H1 (cell line): ENCODE results near the gene OXCT2. TPM values are rescaled to one million over a fixed set of nuclear protein-coding genes. Genes with fewer than 3 reads are reported as not detected.
"Not testable (repeated sequence)": the region's sequence is repeated elsewhere in the genome, so short reads cannot be mapped to it uniquely, and the experiment has no call there.

Experiments used
- CTCF ChIA-PET: fragments of 300-600 bp; sonication (Branson Sonifier 250); formaldehyde crosslinking; loops from one replicate; lab custom pipeline; 2021; ENCODE audit not compliant: partially characterized antibody; lab: Charles Lee
- POLR2A ChIA-PET: fragments of 300-600 bp; sonication (Branson Sonifier 250); formaldehyde crosslinking; loops from one replicate; lab custom pipeline; 2021; ENCODE audit warnings: inconsistent platforms; ENCODE audit not compliant: partially characterized antibody; lab: Charles Lee
- DNase-seq, 2 experiments: peaks; one replicate each; pipeline versions ENCODE4 v3.0.0 to v3.0.0-alpha.2; 2010 to 2022; ENCODE audit warnings: low spot score in 2 of 2, low read depth in 1 of 2, mixed read lengths in 1 of 2
- FAIRE-seq: peaks from 2 replicates; lab custom pipeline; 2011; peaks lifted over from hg19 to GRCh38; lab: Jason Lieb, UNC
- H2AFZ ChIP-seq: 2 replicates; pipeline ENCODE4 v1.8.1; 2012; ENCODE audit warnings: low read length, inconsistent platforms
- H2AK5ac ChIP-seq: 2 replicates; pipeline ENCODE4 v1.6.1; 2013; ENCODE audit warnings: low read depth, low read length
- H2BK120ac ChIP-seq: replicated peaks from 2 replicates; pipeline ENCODE3; 2013; ENCODE audit warnings: low read depth, low read length, inconsistent platforms
- H2BK12ac ChIP-seq: 2 replicates; pipeline ENCODE4 v1.6.1; 2013; ENCODE audit warnings: low read depth, low read length
- H2BK15ac ChIP-seq: 2 replicates; pipeline ENCODE4 v1.6.1; 2013; ENCODE audit warnings: low read length
- H2BK20ac ChIP-seq: 2 replicates; pipeline ENCODE4 v1.6.1; 2013; ENCODE audit warnings: low read length
- H2BK5ac ChIP-seq: 2 replicates; pipeline ENCODE4 v1.6.1; 2013; ENCODE audit warnings: low read depth, low read length
- H3K14ac ChIP-seq: 2 replicates; pipeline ENCODE4 v1.6.1; 2013; ENCODE audit warnings: inconsistent platforms; ENCODE audit not compliant: insufficient read length
- H3K18ac ChIP-seq: 2 replicates; pipeline ENCODE4 v1.6.1; 2013; ENCODE audit warnings: low read length; ENCODE audit errors: extremely low read depth
- H3K23ac ChIP-seq: 2 replicates; pipeline ENCODE4 v1.6.1; 2013; ENCODE audit warnings: inconsistent platforms; ENCODE audit not compliant: insufficient read length
- H3K23me2 ChIP-seq: 2 replicates; pipeline ENCODE4 v1.6.1; 2013; ENCODE audit warnings: low read depth, low read length
- H3K27ac ChIP-seq: 2 replicates; pipeline ENCODE4 v1.6.1; 2011; ENCODE audit warnings: low read depth, low read length, inconsistent platforms
- H3K27me3 ChIP-seq, 4 experiments: replicated peaks in 1 of 4; 1 replicate in 1 of 4; 2 replicates in 3 of 4; pipeline versions ENCODE4 v1.6.1 to v1.8.1; 2011 to 2013; ENCODE audit warnings: low read length in 3 of 4, mild to moderate bottlenecking in 3 of 4, inconsistent platforms in 2 of 4, mixed read lengths in 2 of 4, moderate library complexity in 1 of 4; ENCODE audit not compliant: control insufficient read depth in 3 of 4, insufficient read depth in 3 of 4; ENCODE audit errors: extremely low read depth in 1 of 4
- H3K36me3 ChIP-seq, 4 experiments: 2 replicates each; pipeline versions ENCODE4 v1.6.1 to v1.8.1; 2011 to 2013; ENCODE audit warnings: mild to moderate bottlenecking in 4 of 4, low read length in 3 of 4, moderate library complexity in 2 of 4, control low read depth in 1 of 4, inconsistent platforms in 1 of 4; ENCODE audit not compliant: insufficient read depth in 4 of 4, control insufficient read depth in 2 of 4
- H3K4ac ChIP-seq: replicated peaks from 2 replicates; pipeline ENCODE3; 2013; ENCODE audit warnings: low read length, low read depth, mixed read lengths, inconsistent platforms; ENCODE audit not compliant: insufficient read length
- H3K4me1 ChIP-seq, 4 experiments: replicated peaks in 1 of 4; 1 replicate in 1 of 4; 2 replicates in 3 of 4; pipeline versions ENCODE4 v1.6.1 to v1.8.1; 2011 to 2013; ENCODE audit warnings: low read length in 3 of 4, inconsistent platforms in 2 of 4, mixed read lengths in 1 of 4; ENCODE audit not compliant: insufficient read depth in 4 of 4, control insufficient read depth in 3 of 4
- H3K4me2 ChIP-seq, 2 experiments: 2 replicates each; pipeline versions ENCODE4 v1.6.1 to v1.8.1; 2011 to 2013; ENCODE audit warnings: low read depth in 2 of 2, low read length in 2 of 2, control low read depth in 1 of 2, inconsistent platforms in 1 of 2, mild to moderate bottlenecking in 1 of 2; ENCODE audit not compliant: insufficient read depth in 1 of 2
- H3K4me3 ChIP-seq, 4 experiments: fragments of 200-600, 300-600 bp in 1 of 4; sonication (generic), shearing (Covaris generic), sonication (Bioruptor Twin) in 1 of 4; 2 replicates each; pipeline versions ENCODE4 v1.5.1 to v1.8.1; 2011 to 2016; ENCODE audit warnings: low read length in 4 of 4, low read depth in 3 of 4, control low read depth in 2 of 4, inconsistent platforms in 2 of 4, mild to moderate bottlenecking in 2 of 4, mixed read lengths in 1 of 4, moderate library complexity in 1 of 4; ENCODE audit not compliant: insufficient read depth in 2 of 4; ENCODE audit errors: extremely low read depth in 1 of 4
- H3K56ac ChIP-seq: replicated peaks from 2 replicates; pipeline ENCODE3; 2013; ENCODE audit warnings: low read depth, mild to moderate bottlenecking, mixed read lengths, low read length, inconsistent platforms; ENCODE audit not compliant: insufficient read length
- H3K79me1 ChIP-seq: 2 replicates; pipeline ENCODE4 v1.6.1; 2013; ENCODE audit warnings: low read depth, low read length, control low read depth
- H3K79me2 ChIP-seq, 2 experiments: 2 replicates each; pipeline versions ENCODE4 v1.6.1 to v1.8.1; 2012 to 2013; ENCODE audit warnings: low read length in 2 of 2, mild to moderate bottlenecking in 2 of 2, inconsistent platforms in 1 of 2; ENCODE audit not compliant: insufficient read depth in 2 of 2, control insufficient read depth in 1 of 2
- H3K9ac ChIP-seq, 4 experiments: replicated peaks in 1 of 4; 1 replicate in 1 of 4; 2 replicates in 3 of 4; pipeline versions ENCODE4 v1.6.1 to v1.8.1; 2011 to 2013; ENCODE audit warnings: low read depth in 3 of 4, low read length in 3 of 4, control low read depth in 2 of 4, mild to moderate bottlenecking in 2 of 4, moderate library complexity in 2 of 4, inconsistent platforms in 1 of 4; ENCODE audit errors: extremely low read depth in 1 of 4
- H3K9me3 ChIP-seq, 2 experiments: 2 replicates each; pipeline versions ENCODE4 v1.6.1 to v1.8.1; 2012 to 2013; ENCODE audit warnings: mild to moderate bottlenecking in 2 of 2, moderate library complexity in 2 of 2, control low read depth in 1 of 2, inconsistent platforms in 1 of 2, low read depth in 1 of 2, low read length in 1 of 2, mixed read lengths in 1 of 2; ENCODE audit not compliant: insufficient read depth in 2 of 2
- H4K20me1 ChIP-seq, 2 experiments: replicated peaks in 1 of 2; 2 replicates each; pipeline versions ENCODE3 to v1.8.1; 2011 to 2013; ENCODE audit warnings: inconsistent platforms in 2 of 2, low read length in 2 of 2, mild to moderate bottlenecking in 1 of 2; ENCODE audit not compliant: insufficient read depth in 2 of 2, control insufficient read depth in 1 of 2
- H4K5ac ChIP-seq: 2 replicates; pipeline ENCODE4 v1.6.1; 2013; ENCODE audit warnings: low read length, low read depth, mixed read lengths, inconsistent platforms; ENCODE audit not compliant: insufficient read length
- H4K8ac ChIP-seq: 2 replicates; pipeline ENCODE4 v1.8.0; 2013; ENCODE audit warnings: mild to moderate bottlenecking, moderate library complexity, low read length, inconsistent platforms; ENCODE audit not compliant: insufficient read depth; ENCODE audit errors: extremely low read depth
- H4K91ac ChIP-seq: replicated peaks from 2 replicates; pipeline ENCODE3; 2013; ENCODE audit warnings: low read length, mixed read lengths, inconsistent platforms; ENCODE audit not compliant: insufficient read length
- WGBS, 2 experiments: shearing (Covaris generic) in 1 of 2; methylation state at CpG; one replicate each; pipeline versions ENCODE4 v1.1.6 to v1.1.7; 2013 to 2015; ENCODE audit warnings: low lambda C conversion rate in 2 of 2, mixed read lengths in 2 of 2, inconsistent platforms in 1 of 2, low coverage in 1 of 2, missing lambda C conversion rate in 1 of 2; ENCODE audit not compliant: insufficient replicate concordance in 2 of 2, insufficient coverage in 1 of 2, insufficient read length in 1 of 2; ENCODE audit errors: extremely low coverage in 1 of 2, missing lambda C conversion rate in 1 of 2; 5-methylcytosine and 5-hydroxymethylcytosine counted together
- polyA plus RNA-seq, 7 experiments: library from polyadenylated mRNA; depleted of rRNA in 3 of 7; stranded (reverse) in 5 of 7; unstranded in 2 of 7; fragments of >200 nt in 5 of 7; fragments of 200-250 nt in 2 of 7; gene quantifications; 1 replicate in 5 of 7; 2 replicates in 1 of 7; 4 replicates in 1 of 7; pipeline versions ENCODE4 v1.2.1 to v1.2.3, GENCODE V29; 2011 to 2013; ENCODE audit warnings: missing spikeins in 2 of 7, mixed read lengths in 2 of 7
- total RNA-seq: library from RNA; stranded (reverse); fragmentation: NEBNext Ultra II Directional; extraction: Animal tissue kit (Norgen Biotek cat#: 25700); gene quantifications from 2 replicates; pipeline ENCODE4 v1.2.1, GENCODE V29; 2021

The OXCT2 gene
- total and polyA plus RNA-seq, 2 of the 8 experiments (the other 6 are each of a cell fraction or from before 2014, with no cell fraction given), result 2.6 to 2.9 TPM

GRCh38 chr1:39782685-39783084 is 11.5 kb upstream of the OXCT2 start:
- H3K27me3 ChIP-seq, result peaks cover 14 to 33% (median 23%) of the 10 kb centered on the region in 4 experiments
- CTCF ChIA-PET, result interaction anchor here (4.0 kb wide), 1 partner anchor 16 kb away, joined by 22 read pairs; no protein-coding TSS in a partner anchor
- FAIRE-seq, result not testable (repeated sequence)

More at GRCh38 chr1:39782685-39783084, 11.5 kb upstream of the OXCT2 start:
- H3K4me2 ChIP-seq, H4K5ac ChIP-seq, H3K27ac ChIP-seq, H4K20me1 ChIP-seq, H2BK15ac ChIP-seq, H3K56ac ChIP-seq, H3K23ac ChIP-seq, H3K36me3 ChIP-seq, H2BK20ac ChIP-seq, H3K14ac ChIP-seq, H3K79me2 ChIP-seq, H3K4ac ChIP-seq, H2AK5ac ChIP-seq, H4K91ac ChIP-seq, POLR2A ChIA-PET, DNase-seq, H3K9me3 ChIP-seq, H3K4me1 ChIP-seq, H3K23me2 ChIP-seq, H4K8ac ChIP-seq, H2BK120ac ChIP-seq, H2BK5ac ChIP-seq, H3K79me1 ChIP-seq, H3K4me3 ChIP-seq, H3K18ac ChIP-seq, H3K9ac ChIP-seq, H2AFZ ChIP-seq, H2BK12ac ChIP-seq: not testable (repeated sequence)
- WGBS, 2 experiments, result 91% methylated on average over 10 of the region's 10 CpGs; no CpG with 5 or more reads in 1 of the 2 experiments
